GM12878 (cell line): ENCODE measurements around the gene ARHGAP40. TPM values are rescaled to one million over a fixed set of nuclear protein-coding genes. Genes with fewer than 3 reads are reported as not detected.

Experiments
- ATAC-seq: fragments of 200-7000 bp; cut with Tn5 transposase; 3 replicates; pipeline ENCODE4 v1.9.1; 2020; ENCODE audit warnings: mild to moderate bottlenecking, moderate library complexity
- BruUV-seq: library from RNA; stranded (reverse); fragments of 400-500 nt; replicated peaks from 2 replicates; lab custom pipeline; 2021; lab: Mats Ljungman, UMichigan
- CTCF ChIA-PET: fragments of 300-600 bp; sonication (Branson Sonifier 250); formaldehyde crosslinking; extraction: SDS; loops from one replicate; lab custom pipeline; 2021; ENCODE audit warnings: inconsistent platforms; lab: Yijun Ruan, JAX
- POLR2A ChIA-PET: fragments of 350-600 bp; formaldehyde crosslinking; extraction: SDS; loops from one replicate; lab custom pipeline; 2021; ENCODE audit warnings: inconsistent platforms; lab: Charles Lee
- RAD21 ChIA-PET: fragments of 300-600 bp; sonication (Branson Sonifier 250); formaldehyde crosslinking; loops from one replicate; lab custom pipeline; 2023; ENCODE audit warnings: antibody characterized with exemption; ENCODE audit not compliant: unreplicated experiment; lab: Charles Lee
- SMC1A ChIA-PET: fragments of 300-600 bp; sonication (Branson Sonifier 250); formaldehyde crosslinking; loops from one replicate; lab custom pipeline; 2023; ENCODE audit not compliant: unreplicated experiment, uncharacterized antibody; lab: Charles Lee
- DNase-seq: peaks from one replicate; pipeline ENCODE4 v3.0.0-alpha.2; 2011; ENCODE audit warnings: low read depth, low spot score
- FAIRE-seq: peaks from 3 replicates; lab custom pipeline; 2011; peaks lifted over from hg19 to GRCh38; lab: Jason Lieb, UNC
- H2AFZ ChIP-seq: 2 replicates; pipeline ENCODE4 v1.6.0; 2011; ENCODE audit warnings: low read depth, low read length, control low read depth; ENCODE audit not compliant: control insufficient read depth
- H3K27ac ChIP-seq: 2 replicates; pipeline ENCODE4 v1.5.1; 2011; ENCODE audit warnings: control low read depth; ENCODE audit not compliant: control insufficient read depth, insufficient read depth
- H3K27me3 ChIP-seq, 2 experiments: replicated peaks in 1 of 2; 2 replicates each; pipeline versions ENCODE4 v1.6.0 to v1.6.1; 2011; ENCODE audit warnings: low read length in 1 of 2; ENCODE audit not compliant: control insufficient read depth in 2 of 2, insufficient read depth in 2 of 2
- H3K36me3 ChIP-seq, 2 experiments: 2 replicates each; pipeline ENCODE4 v1.5.1; 2011; ENCODE audit warnings: low read length in 1 of 2; ENCODE audit not compliant: control insufficient read depth in 2 of 2, insufficient read depth in 2 of 2
- H3K4me1 ChIP-seq: 2 replicates; pipeline ENCODE4 v1.6.1; 2011; ENCODE audit warnings: mild to moderate bottlenecking, low read length, moderate library complexity, mixed read lengths; ENCODE audit not compliant: control insufficient read depth, insufficient read depth
- H3K4me2 ChIP-seq: 2 replicates; pipeline ENCODE4 v1.6.0; 2011; ENCODE audit warnings: control low read depth; ENCODE audit not compliant: control insufficient read depth, insufficient read depth
- H3K4me3 ChIP-seq: fragments of 200-600 bp; sonication (generic); 2 replicates; pipeline ENCODE4 v1.5.1; 2016
- H3K79me2 ChIP-seq: 2 replicates; pipeline ENCODE4 v1.6.0; 2011; ENCODE audit warnings: low read length; ENCODE audit not compliant: control insufficient read depth, insufficient read depth
- H3K9ac ChIP-seq: 2 replicates; pipeline ENCODE4 v1.8.0; 2011; ENCODE audit warnings: low read length, control low read depth, mixed read lengths; ENCODE audit not compliant: control insufficient read depth, insufficient read depth
- H3K9me3 ChIP-seq: replicated peaks from 3 replicates; pipeline ENCODE4 v1.5.1; 2011; ENCODE audit warnings: mild to moderate bottlenecking, low read length; ENCODE audit not compliant: control insufficient read depth, insufficient read depth
- H4K20me1 ChIP-seq: 2 replicates; pipeline ENCODE4 v1.6.0; 2011; ENCODE audit not compliant: control insufficient read depth, insufficient read depth
- CHD1 ChIP-seq: IDR thresholded peaks from 2 replicates; pipeline ENCODE4 v1.6.1; 2012; ENCODE audit warnings: low read depth, low read length, improper control_type of control experiment
- EGR1 ChIP-seq, 2 experiments: IDR thresholded peaks; 1 replicate in 1 of 2; 2 replicates in 1 of 2; pipeline ENCODE4 v1.6.1; 2011 to 2012; ENCODE audit warnings: low read depth in 2 of 2, low read length in 2 of 2, borderline replicate concordance in 1 of 2, mild to moderate bottlenecking in 1 of 2, moderate library complexity in 1 of 2
- ESRRA ChIP-seq: IDR thresholded peaks from 2 replicates; pipeline ENCODE4 v1.6.1; 2012; ENCODE audit warnings: mild to moderate bottlenecking, low read length, improper control_type of control experiment
- IRF4 ChIP-seq: IDR thresholded peaks from 2 replicates; pipeline ENCODE4 v1.6.1; 2011; ENCODE audit warnings: low read depth, low read length
- LARP7 ChIP-seq: fragments of 450-650 bp; IDR thresholded peaks from 2 replicates; pipeline ENCODE4 v1.6.1; 2017; ENCODE audit warnings: mild to moderate bottlenecking
- MEF2B ChIP-seq: fragments of 450-650 bp; IDR thresholded peaks from 2 replicates; pipeline ENCODE4 v1.6.1; 2018; ENCODE audit warnings: mild to moderate bottlenecking, moderate library complexity; ENCODE audit not compliant: partially characterized antibody, poor library complexity, severe bottlenecking
- MTA2 ChIP-seq: fragments of 450-650 bp; IDR thresholded peaks from 2 replicates; pipeline ENCODE4 v1.6.1; 2016; ENCODE audit warnings: low read depth, mild to moderate bottlenecking, moderate library complexity
- MYB ChIP-seq: fragments of 150-350 bp; IDR thresholded peaks from 2 replicates; pipeline ENCODE4 v1.6.1; 2014; ENCODE audit warnings: mild to moderate bottlenecking, low read depth, low read length, borderline replicate concordance
- MYC ChIP-seq: IDR thresholded peaks from 2 replicates; pipeline ENCODE4 v1.6.1; 2011; ENCODE audit warnings: mild to moderate bottlenecking, low read length, moderate library complexity, inconsistent platforms; ENCODE audit not compliant: insufficient read depth, insufficient replicate concordance, insufficient read length, severe bottlenecking
- NFYB ChIP-seq: IDR thresholded peaks from 2 replicates; pipeline ENCODE4 v1.6.1; 2011; ENCODE audit warnings: low read depth, mild to moderate bottlenecking, low read length, improper control_type of control experiment, moderate library complexity; ENCODE audit not compliant: insufficient read depth
- PAX8 ChIP-seq: fragments of 450-650 bp; IDR thresholded peaks from 2 replicates; pipeline ENCODE4 v1.6.1; 2017; ENCODE audit warnings: mild to moderate bottlenecking, moderate library complexity
- PML ChIP-seq: IDR thresholded peaks from 2 replicates; pipeline ENCODE4 v1.6.1; 2012; ENCODE audit warnings: low read length, inconsistent platforms
- RCOR1 ChIP-seq: conservative IDR thresholded peaks from 2 replicates; pipeline ENCODE4 v1.6.1; 2012; ENCODE audit warnings: low read depth, low read length, improper control_type of control experiment
- SMARCA5 ChIP-seq: fragments of 450-650 bp; IDR thresholded peaks from 2 replicates; pipeline ENCODE4 v1.6.1; 2017; ENCODE audit warnings: mild to moderate bottlenecking
- ZNF622 ChIP-seq: fragments of 450-650 bp; IDR thresholded peaks from 2 replicates; pipeline ENCODE4 v1.6.1; 2017; ENCODE audit warnings: mild to moderate bottlenecking, inconsistent platforms
- WGBS: methylation state at CpG from one replicate; pipeline ENCODE4 v1.1.6; 2016; ENCODE audit warnings: low lambda C conversion rate; ENCODE audit not compliant: insufficient replicate concordance, insufficient coverage; ENCODE audit errors: missing lambda C conversion rate; 5-methylcytosine and 5-hydroxymethylcytosine counted together
- in situ Hi-C: fragments of 300-500 bp; cut with MboI; formaldehyde crosslinking; loops from 9 replicates; pipeline ENCODE4 v1.14.3; 2018; ENCODE audit warnings: mixed read lengths
- intact Hi-C: fragments of 100-400 bp; cut with micrococcal nuclease; formaldehyde crosslinking; loops from one replicate; pipeline ENCODE4 v1.14.2; 2022; ENCODE audit not compliant: unreplicated experiment
- polyA plus RNA-seq, 11 experiments: library from polyadenylated mRNA; depleted of rRNA in 4 of 11; unstranded in 6 of 11; stranded (reverse) in 5 of 11; fragments of >200 nt; fragmentation: Nextera tagmentation in 4 of 11; fragmentation: Illumina TruSeq in 1 of 11; extraction: Ambion mirVana in 4 of 11; extraction: Trizol in 1 of 11; gene quantifications; 1 replicate in 1 of 11; 2 replicates in 10 of 11; pipeline versions ENCODE4 v1.2.1 to v1.2.3, GENCODE V29; 2011 to 2016; ENCODE audit warnings: inconsistent platforms in 2 of 11, missing spikeins in 2 of 11, low read depth in 1 of 11
- total RNA-seq, 4 experiments: library from RNA; depleted of rRNA in 3 of 4; stranded (reverse); fragments of >200 nt in 3 of 4; fragmentation: Illumina TruSeq in 1 of 4; extraction: Trizol in 1 of 4; gene quantifications; 2 replicates each; pipeline versions ENCODE4 v1.2.1 to v1.2.3, GENCODE V29; 2013 to 2021
- TF ChIP-seq, protein P1 (sequence below): IDR thresholded peaks from 2 replicates; pipeline ENCODE4 v1.6.1; 2011; ENCODE audit warnings: low read depth, mild to moderate bottlenecking, low read length, moderate library complexity, borderline replicate concordance; ENCODE audit errors: extremely low read depth
- TF ChIP-seq, protein P2 (sequence below): IDR thresholded peaks from 2 replicates; pipeline ENCODE4 v1.6.1; 2012; ENCODE audit warnings: low read depth, low read length, improper control_type of control experiment
- TF ChIP-seq, protein P3 (sequence below): IDR thresholded peaks from 2 replicates; pipeline ENCODE4 v1.6.1; 2012; ENCODE audit warnings: low read depth, low read length, improper control_type of control experiment

The ARHGAP40 gene
- total and polyA plus RNA-seq, 10 of the 15 experiments (the other 5 are each of a cell fraction or from before 2014, with no cell fraction given) = 0.06 to 0.07 TPM; not detected in 8

- Histone ChIP-seq H3K9ac (no peak overlapping the region), H3K4me2 (no peak overlapping the region)
- no peak for TF ChIP-seq MEF2B
- TF ChIP-seq, protein P1, sequence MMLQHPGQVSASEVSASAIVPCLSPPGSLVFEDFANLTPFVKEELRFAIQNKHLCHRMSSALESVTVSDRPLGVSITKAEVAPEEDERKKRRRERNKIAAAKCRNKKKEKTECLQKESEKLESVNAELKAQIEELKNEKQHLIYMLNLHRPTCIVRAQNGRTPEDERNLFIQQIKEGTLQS = no peak
- TF ChIP-seq, protein P2, sequence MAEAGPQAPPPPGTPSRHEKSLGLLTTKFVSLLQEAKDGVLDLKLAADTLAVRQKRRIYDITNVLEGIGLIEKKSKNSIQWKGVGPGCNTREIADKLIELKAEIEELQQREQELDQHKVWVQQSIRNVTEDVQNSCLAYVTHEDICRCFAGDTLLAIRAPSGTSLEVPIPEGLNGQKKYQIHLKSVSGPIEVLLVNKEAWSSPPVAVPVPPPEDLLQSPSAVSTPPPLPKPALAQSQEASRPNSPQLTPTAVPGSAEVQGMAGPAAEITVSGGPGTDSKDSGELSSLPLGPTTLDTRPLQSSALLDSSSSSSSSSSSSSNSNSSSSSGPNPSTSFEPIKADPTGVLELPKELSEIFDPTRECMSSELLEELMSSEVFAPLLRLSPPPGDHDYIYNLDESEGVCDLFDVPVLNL = no peak
- TF ChIP-seq, all 136 proteins: peak for 0
- BruUV-seq = no TSS peak
- ChIA-PET SMC1A (no interaction called here), RAD21 (no interaction called here), POLR2A (no interaction called here), CTCF (no interaction called here)
- peaks cover 2 to 6% of the 10 kb centered on the region in 2 experiments for H3K27me3 ChIP-seq
- intact Hi-C loops (no loop called here), in situ Hi-C loops (no loop called here)
- no peak overlapping the region for H3K27ac ChIP-seq
- DNase-seq (no peak), FAIRE-seq (no peak), ATAC-seq (no peak)
- H4K20me1 ChIP-seq = no peaks in the 10 kb centered on the region
- H3K4me1 ChIP-seq = no peaks in the 10 kb centered on the region
- no peak overlapping the region for H2AFZ ChIP-seq
- 4% methylated on average over 3 of the region's 3 CpGs for WGBS
- H3K36me3 ChIP-seq = no peaks in the 10 kb centered on the region
- no peaks in the 10 kb centered on the region for H3K79me2 ChIP-seq
- H3K4me3 ChIP-seq = no peak overlapping the region
- H3K9me3 ChIP-seq = no peaks in the 10 kb centered on the region
Measured at GRCh38 chr20:38663660-38664059, 62.1 kb downstream of the ARHGAP40 start.

- no peaks in the 10 kb centered on the region for H3K4me1 ChIP-seq
- in situ Hi-C loops = no loop called here
- no peak overlapping the region for H3K4me3 ChIP-seq
- no peak overlapping the region for H3K9ac ChIP-seq
- POLR2A ChIA-PET = no interaction called here
- DNase-seq = no peak
- H3K27me3 ChIP-seq = peaks cover 2 to 6% of the 10 kb centered on the region in 2 experiments
- SMC1A ChIA-PET = no interaction called here
- CTCF ChIA-PET = no interaction called here
- WGBS = 54% methylated on average over 2 of the region's 2 CpGs
- no TSS peak for BruUV-seq
- H2AFZ ChIP-seq = no peak overlapping the region
- ATAC-seq = no peak
- H3K36me3 ChIP-seq = no peaks in the 10 kb centered on the region
- H3K79me2 ChIP-seq = no peaks in the 10 kb centered on the region
- RAD21 ChIA-PET = no interaction called here
- H3K4me2 ChIP-seq = no peak overlapping the region
- intact Hi-C loops = no loop called here
- no peaks in the 10 kb centered on the region for H3K9me3 ChIP-seq
- FAIRE-seq = no peak
- no peaks in the 10 kb centered on the region for H4K20me1 ChIP-seq
- H3K27ac ChIP-seq = no peak overlapping the region
- no peak for TF ChIP-seq MYB
- no peak for TF ChIP-seq ZNF622
- TF ChIP-seq ESRRA = no peak
- no peak for TF ChIP-seq RCOR1
- TF ChIP-seq LARP7 = no peak
- no peak for TF ChIP-seq MTA2
- TF ChIP-seq PAX8 = no peak
- TF ChIP-seq IRF4 = no peak
- no peak for TF ChIP-seq PML
- TF ChIP-seq, protein P3, sequence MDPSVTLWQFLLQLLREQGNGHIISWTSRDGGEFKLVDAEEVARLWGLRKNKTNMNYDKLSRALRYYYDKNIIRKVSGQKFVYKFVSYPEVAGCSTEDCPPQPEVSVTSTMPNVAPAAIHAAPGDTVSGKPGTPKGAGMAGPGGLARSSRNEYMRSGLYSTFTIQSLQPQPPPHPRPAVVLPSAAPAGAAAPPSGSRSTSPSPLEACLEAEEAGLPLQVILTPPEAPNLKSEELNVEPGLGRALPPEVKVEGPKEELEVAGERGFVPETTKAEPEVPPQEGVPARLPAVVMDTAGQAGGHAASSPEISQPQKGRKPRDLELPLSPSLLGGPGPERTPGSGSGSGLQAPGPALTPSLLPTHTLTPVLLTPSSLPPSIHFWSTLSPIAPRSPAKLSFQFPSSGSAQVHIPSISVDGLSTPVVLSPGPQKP = no peak
- no peak for TF ChIP-seq EGR1 (IDR thresholded peaks at IDR 0.05; ENCODE audit: borderline replicate concordance in 1 of 2, low read depth in 2 of 2, low read length in 2 of 2)
- TF ChIP-seq NFYB = no peak
- TF ChIP-seq MYC = no peak
- no peak for TF ChIP-seq SMARCA5
- no peak for TF ChIP-seq CHD1
Measured at GRCh38 chr20:38664284-38664683, 62.7 kb downstream of the ARHGAP40 start.
